K562 (cell line): Measurements from ENCODE around the gene GABRA4. TPM values are rescaled to one million over a fixed set of nuclear protein-coding genes. Genes with fewer than 3 reads are reported as not detected.

Source experiments
- ATAC-seq: fragments of 200-7000 bp; cut with Tn5 transposase; 3 replicates; pipeline ENCODE4 v1.9.1; 2020; ENCODE audit warnings: moderate library complexity
- BruUV-seq: library from RNA; stranded (reverse); fragments of 400-500 nt; replicated peaks from 2 replicates; lab custom pipeline; 2021; lab: Mats Ljungman, UMichigan
- CTCF ChIA-PET: fragments of 300-600 bp; formaldehyde crosslinking; extraction: SDS; loops from one replicate; lab custom pipeline; 2021; ENCODE audit warnings: low intra/inter-chr PET ratio; lab: Yijun Ruan, JAX
- POLR2A ChIA-PET: fragments of 300-600, 350-650 bp; sonication (Branson Sonifier 250); formaldehyde crosslinking; extraction: SDS; loops from one replicate; lab custom pipeline; 2021; ENCODE audit warnings: antibody characterized with exemption, inconsistent platforms; lab: Yijun Ruan, JAX
- DNase-seq, 4 experiments: peaks; one replicate each; pipeline versions ENCODE4 v3.0.0 to v3.0.0-alpha.2; 2011 to 2018; ENCODE audit warnings: low spot score in 3 of 4, mixed read lengths in 3 of 4; ENCODE audit errors: extremely low read depth in 1 of 4
- FAIRE-seq: peaks from 2 replicates; lab custom pipeline; 2011; peaks lifted over from hg19 to GRCh38; lab: Jason Lieb, UNC
- H2AFZ ChIP-seq: 2 replicates; pipeline ENCODE4 v1.6.0; 2011; ENCODE audit warnings: low read depth, low read length, control low read depth, inconsistent platforms
- H3K27ac ChIP-seq: fragments of 200-600 bp; 3 replicates; pipeline ENCODE4 v1.8.0; 2011; ENCODE audit warnings: low read depth, mild to moderate bottlenecking, control low read depth, inconsistent platforms, low read length, moderate library complexity, mixed read lengths; ENCODE audit errors: extremely low read depth
- H3K27me3 ChIP-seq, 2 experiments: fragments of 300-600 bp in 1 of 2; 2 replicates in 1 of 2; 3 replicates in 1 of 2; pipeline versions ENCODE4 v1.6.0 to v1.8.0; 2011; ENCODE audit warnings: inconsistent platforms in 2 of 2, low read length in 2 of 2, mild to moderate bottlenecking in 1 of 2, mixed read lengths in 1 of 2, moderate library complexity in 1 of 2; ENCODE audit not compliant: control insufficient read depth in 2 of 2, insufficient read depth in 2 of 2
- H3K36me3 ChIP-seq: fragments of 300-600 bp; 3 replicates; pipeline ENCODE4 v1.8.0; 2011; ENCODE audit warnings: mild to moderate bottlenecking, low read length, inconsistent platforms; ENCODE audit not compliant: control insufficient read depth, insufficient read depth
- H3K4me1 ChIP-seq, 2 experiments: fragments of 200-600 bp in 1 of 2; replicated peaks in 1 of 2; 2 replicates in 1 of 2; 3 replicates in 1 of 2; pipeline versions ENCODE4 v1.5.1 to v1.8.0; 2011; ENCODE audit warnings: inconsistent platforms in 2 of 2, low read length in 2 of 2, mild to moderate bottlenecking in 1 of 2, mixed read lengths in 1 of 2, moderate library complexity in 1 of 2; ENCODE audit not compliant: control insufficient read depth in 2 of 2, insufficient read depth in 2 of 2
- H3K4me2 ChIP-seq: 2 replicates; pipeline ENCODE4 v1.6.1; 2011; ENCODE audit warnings: low read length, control low read depth, inconsistent platforms, mixed read lengths; ENCODE audit not compliant: insufficient read depth
- H3K4me3 ChIP-seq: fragments of 200-600 bp; sonication (generic), shearing (Covaris generic); 2 replicates; pipeline ENCODE4 v1.5.1; 2016; ENCODE audit warnings: control low read depth, inconsistent platforms
- H3K79me2 ChIP-seq: fragments of 200-600 bp; 3 replicates; pipeline ENCODE4 v1.8.0; 2011; ENCODE audit warnings: low read length, inconsistent platforms; ENCODE audit not compliant: control insufficient read depth, insufficient read depth
- H3K9ac ChIP-seq, 2 experiments: 2 replicates each; pipeline versions ENCODE4 v1.6.0 to v1.6.1; 2011; ENCODE audit warnings: low read depth in 2 of 2, low read length in 2 of 2, control low read depth in 1 of 2, inconsistent platforms in 1 of 2, mild to moderate bottlenecking in 1 of 2, mixed read lengths in 1 of 2; ENCODE audit not compliant: insufficient read depth in 1 of 2
- H3K9me1 ChIP-seq: one replicate; pipeline ENCODE4 v1.6.0; 2011; ENCODE audit warnings: inconsistent platforms, mild to moderate bottlenecking, low read length, moderate library complexity; ENCODE audit not compliant: control insufficient read depth, insufficient read depth
- H3K9me3 ChIP-seq: replicated peaks from 2 replicates; pipeline ENCODE4 v1.5.1; 2011; ENCODE audit warnings: low read depth, low read length, inconsistent platforms; ENCODE audit not compliant: control insufficient read depth, insufficient read depth
- H4K20me1 ChIP-seq: replicated peaks from 2 replicates; pipeline ENCODE4 v1.6.1; 2011; ENCODE audit warnings: low read length, inconsistent platforms, mixed read lengths; ENCODE audit not compliant: control insufficient read depth, insufficient read depth
- BACH1 ChIP-seq: fragments of 200-800 bp; sonication (Bioruptor generic); IDR thresholded peaks from 2 replicates; pipeline ENCODE4 v1.6.1; 2016; ENCODE audit warnings: missing genetic modification characterization, missing compliant biosample characterization
- CCAR2 ChIP-seq: fragments of 200-400 bp; formaldehyde crosslinking; IDR thresholded peaks from 2 replicates; pipeline ENCODE4 v1.6.1; 2017; ENCODE audit warnings: mild to moderate bottlenecking, low read depth, low read length
- CHD2 ChIP-seq: IDR thresholded peaks from 2 replicates; pipeline ENCODE4 v1.6.1; 2011; ENCODE audit warnings: low read depth, low read length
- CREM ChIP-seq: IDR thresholded peaks from 2 replicates; pipeline ENCODE4 v1.6.1; 2014; ENCODE audit warnings: antibody characterized with exemption, low read depth
- ETV1 ChIP-seq: fragments of 450-650 bp; conservative IDR thresholded peaks from 2 replicates; pipeline ENCODE4 v1.6.1; 2016; ENCODE audit warnings: missing genetic modification characterization, control low read depth, low read depth, missing compliant biosample characterization
- NBN ChIP-seq: fragments of 450-650 bp; IDR thresholded peaks from 2 replicates; pipeline ENCODE4 v1.6.1; 2016; ENCODE audit warnings: low read depth, mild to moderate bottlenecking
- NCOA2 ChIP-seq, 2 experiments: fragments of 450-650 bp; IDR thresholded peaks; 2 replicates each; pipeline ENCODE4 v1.6.1; 2018; ENCODE audit warnings: mild to moderate bottlenecking in 2 of 2, moderate library complexity in 1 of 2; ENCODE audit not compliant: partially characterized antibody in 2 of 2
- PCBP2 ChIP-seq: fragments of 200-400 bp; formaldehyde crosslinking; IDR thresholded peaks from 2 replicates; pipeline ENCODE4 v1.6.1; 2018; ENCODE audit warnings: low read length, low read depth, mild to moderate bottlenecking, moderate library complexity; ENCODE audit not compliant: poor library complexity, severe bottlenecking
- PHB2 ChIP-seq: fragments of 450-650 bp; IDR thresholded peaks from 2 replicates; pipeline ENCODE4 v1.6.1; 2017; ENCODE audit warnings: low read depth
- ZNF696 ChIP-seq: fragments of 250-450 bp; sonication (Bioruptor Pico); conservative IDR thresholded peaks from 2 replicates; pipeline ENCODE4 v1.4.0; 2020; ENCODE audit warnings: mild to moderate bottlenecking, moderate library complexity
- in situ Hi-C: fragments of 300-500 bp; cut with MboI; formaldehyde crosslinking; loops from 4 replicates; pipeline ENCODE4 v1.15.0; 2018; ENCODE audit warnings: inconsistent platforms, mixed read lengths
- intact Hi-C: fragments of 100-400 bp; cut with micrococcal nuclease; formaldehyde crosslinking; loops from 2 replicates; pipeline ENCODE4 v1.14.2; 2022
- polyA plus RNA-seq, 8 experiments: library from polyadenylated mRNA; depleted of rRNA in 4 of 8; stranded (reverse) in 5 of 8; unstranded in 3 of 8; fragments of >200 nt; fragmentation: Nextera tagmentation in 2 of 8; fragmentation: Illumina TruSeq in 1 of 8; extraction: Ambion mirVana in 2 of 8; extraction: Trizol in 1 of 8; gene quantifications; 2 replicates each; pipeline versions ENCODE4 v1.2.1 to v1.2.3, GENCODE V29; 2011 to 2014; ENCODE audit warnings: inconsistent platforms in 1 of 8, missing spikeins in 1 of 8
- total RNA-seq, 7 experiments: library from RNA; depleted of rRNA in 6 of 7; stranded (reverse); fragments of >200 nt in 6 of 7; fragmentation: Illumina TruSeq in 2 of 7; extraction: Trizol in 2 of 7; gene quantifications; 2 replicates each; pipeline versions ENCODE4 v1.2.1 to v1.2.3, GENCODE V29; 2011 to 2021; ENCODE audit warnings: low replicate concordance in 1 of 7
- TF ChIP-seq, protein P1 (sequence below), 2 experiments: fragments of 450-650 bp; IDR thresholded peaks; 2 replicates each; pipeline ENCODE4 v1.6.1; 2016; ENCODE audit warnings: mild to moderate bottlenecking in 2 of 2, borderline replicate concordance in 1 of 2, low read depth in 1 of 2, moderate library complexity in 1 of 2
- TF ChIP-seq, protein P2 (sequence below): fragments of 450-650 bp; conservative IDR thresholded peaks from 2 replicates; pipeline ENCODE4 v1.6.1; 2016; ENCODE audit warnings: missing genetic modification characterization, low read depth, mild to moderate bottlenecking, control low read depth, missing compliant biosample characterization

The GABRA4 gene
- total and polyA plus RNA-seq, 9 of the 15 experiments (the other 6 are each of a cell fraction or from before 2014, with no cell fraction given) = not detected

DNA sequence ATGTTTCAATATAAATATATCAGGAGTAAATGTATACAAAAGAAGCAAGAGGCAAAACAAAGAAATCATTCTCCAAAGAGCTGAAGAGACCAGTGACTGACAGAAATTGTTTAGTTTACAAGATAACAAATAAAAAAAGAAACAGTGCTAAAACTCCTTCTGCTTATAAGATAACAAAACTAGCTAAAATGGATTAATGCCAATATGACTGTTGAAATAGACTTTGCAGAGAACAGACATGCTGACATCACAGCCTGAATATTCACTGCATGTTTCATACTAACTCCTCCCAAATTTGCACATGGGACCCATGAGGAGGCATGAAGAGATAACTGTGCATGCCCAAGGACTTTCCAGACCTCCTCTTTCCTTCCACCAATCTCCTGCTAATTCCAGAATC, 6.2 kb upstream of the GABRA4 start:
- Histone ChIP-seq H3K9me1 (no peaks in the 10 kb centered on the region), H3K4me3 (no peak overlapping the region), H2AFZ (no peak overlapping the region), H4K20me1 (no peaks in the 10 kb centered on the region), H3K27me3 (no peaks in the 10 kb centered on the region), H3K79me2 (no peaks in the 10 kb centered on the region), H3K9me3 (no peaks in the 10 kb centered on the region), H3K9ac (no peak overlapping the region), H3K4me1 (no peaks in the 10 kb centered on the region), H3K4me2 (no peak overlapping the region), H3K27ac (no peak overlapping the region), H3K36me3 (no peaks in the 10 kb centered on the region)
- ChIA-PET CTCF (no interaction called here), POLR2A (no interaction called here)
- ATAC-seq (no peak), DNase-seq (no peak), FAIRE-seq (no peak)
- intact Hi-C loops (no loop called here), in situ Hi-C loops (no loop called here)
- BruUV-seq = no TSS peak
- TF ChIP-seq ETV1 (tag) (no peak), PHB2 (no peak), CCAR2 (no peak), ZNF696 (CRISPR knock-in tag) (no peak), PCBP2 (no peak), BACH1 (no peak), CREM (no peak), NCOA2 (IDR thresholded peaks at IDR 0.05; ENCODE audit: partially characterized antibody in 2 of 2) (no peak), NBN (no peak), CHD2 (no peak)
- TF ChIP-seq, protein P1, sequence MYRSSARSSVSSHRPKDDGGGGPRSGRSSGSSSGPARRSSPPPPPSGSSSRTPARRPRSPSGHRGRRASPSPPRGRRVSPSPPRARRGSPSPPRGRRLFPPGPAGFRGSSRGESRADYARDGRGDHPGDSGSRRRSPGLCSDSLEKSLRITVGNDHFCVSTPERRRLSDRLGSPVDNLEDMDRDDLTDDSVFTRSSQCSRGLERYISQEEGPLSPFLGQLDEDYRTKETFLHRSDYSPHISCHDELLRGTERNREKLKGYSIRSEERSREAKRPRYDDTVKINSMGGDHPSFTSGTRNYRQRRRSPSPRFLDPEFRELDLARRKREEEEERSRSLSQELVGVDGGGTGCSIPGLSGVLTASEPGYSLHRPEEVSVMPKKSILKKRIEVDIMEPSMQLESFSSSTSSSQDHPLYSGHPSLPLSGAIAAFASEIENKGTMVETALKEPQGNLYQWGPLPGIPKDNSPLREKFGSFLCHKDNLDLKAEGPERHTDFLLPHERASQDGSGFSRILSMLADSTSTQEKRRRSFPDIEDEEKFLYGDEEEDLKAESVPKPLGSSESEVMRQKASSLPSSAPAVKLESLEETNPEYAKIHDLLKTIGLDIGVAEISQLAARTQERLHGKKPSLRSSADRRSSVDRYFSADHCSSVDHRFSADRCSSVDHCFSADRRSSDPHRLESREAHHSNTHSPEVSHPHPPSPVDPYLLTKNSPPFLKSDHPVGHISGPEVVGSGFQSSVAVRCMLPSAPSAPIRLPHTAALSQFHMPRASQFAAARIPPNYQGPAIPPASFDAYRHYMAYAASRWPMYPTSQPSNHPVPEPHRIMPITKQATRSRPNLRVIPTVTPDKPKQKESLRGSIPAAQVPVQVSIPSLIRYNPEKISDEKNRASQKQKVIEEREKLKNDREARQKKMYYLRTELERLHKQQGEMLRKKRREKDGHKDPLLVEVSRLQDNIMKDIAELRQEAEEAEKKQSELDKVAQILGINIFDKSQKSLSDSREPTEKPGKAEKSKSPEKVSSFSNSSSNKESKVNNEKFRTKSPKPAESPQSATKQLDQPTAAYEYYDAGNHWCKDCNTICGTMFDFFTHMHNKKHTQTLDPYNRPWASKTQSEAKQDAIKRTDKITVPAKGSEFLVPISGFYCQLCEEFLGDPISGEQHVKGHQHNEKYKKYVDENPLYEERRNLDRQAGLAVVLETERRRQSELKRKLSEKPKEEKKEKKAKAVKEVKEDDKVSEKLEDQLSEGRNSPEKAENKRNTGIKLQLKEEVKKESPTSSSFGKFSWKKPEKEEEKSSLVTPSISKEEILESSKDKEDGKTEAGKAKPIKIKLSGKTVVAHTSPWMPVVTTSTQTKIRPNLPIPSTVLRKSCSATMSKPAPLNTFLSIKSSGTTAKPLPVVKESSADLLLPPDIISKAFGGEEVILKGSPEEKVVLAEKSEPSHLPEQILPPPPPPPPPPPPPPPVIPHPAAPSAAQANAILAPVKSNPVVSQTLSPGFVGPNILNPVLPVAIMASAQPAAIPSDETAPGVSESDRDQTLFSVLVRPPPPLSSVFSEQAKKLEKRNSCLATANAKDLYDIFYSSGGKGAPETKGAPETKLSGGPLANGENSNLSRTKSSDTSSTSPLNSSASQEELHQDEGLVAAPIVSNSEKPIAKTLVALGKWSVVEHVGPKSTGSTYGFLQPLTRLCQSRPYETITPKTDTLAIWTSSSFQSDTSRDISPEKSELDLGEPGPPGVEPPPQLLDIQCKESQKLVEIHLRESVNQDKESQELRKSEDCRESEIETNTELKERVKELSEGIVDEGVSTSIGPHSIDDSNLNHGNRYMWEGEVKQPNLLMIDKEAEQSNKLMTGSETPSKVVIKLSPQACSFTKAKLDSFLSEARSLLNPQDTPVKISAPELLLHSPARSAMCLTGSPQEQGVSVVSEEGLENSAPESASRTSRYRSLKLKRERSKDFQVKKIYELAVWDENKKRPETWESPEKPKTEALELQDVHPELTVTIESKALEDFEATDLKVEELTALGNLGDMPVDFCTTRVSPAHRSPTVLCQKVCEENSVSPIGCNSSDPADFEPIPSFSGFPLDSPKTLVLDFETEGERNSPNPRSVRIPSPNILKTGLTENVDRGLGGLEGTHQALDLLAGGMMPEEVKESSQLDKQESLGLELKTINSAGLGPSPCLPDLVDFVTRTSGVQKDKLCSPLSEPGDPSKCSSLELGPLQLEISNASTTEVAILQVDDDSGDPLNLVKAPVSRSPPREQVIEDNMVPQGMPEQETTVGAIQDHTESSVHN (IDR thresholded peaks at IDR 0.05; ENCODE audit: borderline replicate concordance in 1 of 2, low read depth in 1 of 2) = no peak
- TF ChIP-seq, protein P2, sequence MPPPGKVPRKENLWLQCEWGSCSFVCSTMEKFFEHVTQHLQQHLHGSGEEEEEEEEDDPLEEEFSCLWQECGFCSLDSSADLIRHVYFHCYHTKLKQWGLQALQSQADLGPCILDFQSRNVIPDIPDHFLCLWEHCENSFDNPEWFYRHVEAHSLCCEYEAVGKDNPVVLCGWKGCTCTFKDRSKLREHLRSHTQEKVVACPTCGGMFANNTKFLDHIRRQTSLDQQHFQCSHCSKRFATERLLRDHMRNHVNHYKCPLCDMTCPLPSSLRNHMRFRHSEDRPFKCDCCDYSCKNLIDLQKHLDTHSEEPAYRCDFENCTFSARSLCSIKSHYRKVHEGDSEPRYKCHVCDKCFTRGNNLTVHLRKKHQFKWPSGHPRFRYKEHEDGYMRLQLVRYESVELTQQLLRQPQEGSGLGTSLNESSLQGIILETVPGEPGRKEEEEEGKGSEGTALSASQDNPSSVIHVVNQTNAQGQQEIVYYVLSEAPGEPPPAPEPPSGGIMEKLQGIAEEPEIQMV (tag) = no peak
